ENCODE results near the gene UQCRC2.

UQCRC2 gene

DNA sequence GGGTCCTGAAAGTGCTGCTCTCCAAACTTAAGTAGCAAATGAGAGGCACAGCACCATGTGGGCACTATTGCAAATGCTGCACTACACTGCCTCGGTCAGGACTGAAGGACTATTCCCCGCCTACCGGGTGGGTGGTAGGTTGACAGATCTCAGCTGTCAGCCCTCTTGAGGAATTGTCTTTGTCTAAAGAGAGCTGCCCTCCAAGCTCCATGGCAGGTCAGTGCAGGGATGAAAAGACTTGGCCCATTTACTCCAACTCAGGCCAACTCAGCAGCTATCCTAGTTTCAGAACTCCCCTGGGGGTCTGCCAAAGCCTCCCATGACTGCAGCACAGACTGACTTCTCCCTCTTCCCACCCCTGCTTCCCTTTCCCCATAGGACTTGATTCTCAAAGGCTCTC lies 51.2 kb downstream of the UQCRC2 start:
- peaks cover 8% of the 10 kb centered on the region for H3K4me1 ChIP-seq (ENCODE audit: control insufficient read depth, insufficient read depth, low read length)
- H3K27ac ChIP-seq (ENCODE audit: low read depth, low read length), result no peak overlapping the region
- H3K9ac ChIP-seq (ENCODE audit: low read length), result no peak overlapping the region
- no peaks in the 10 kb centered on the region for H3K36me3 ChIP-seq (ENCODE audit: control insufficient read depth, insufficient read depth, low read length)
- H3K4me3 ChIP-seq (ENCODE audit: low read length), result no peak overlapping the region
- H3K27me3 ChIP-seq (ENCODE audit: control insufficient read depth, insufficient read depth, low read length), result no peaks in the 10 kb centered on the region

GRCh38 chr16:22005746-22006145 lies 52.6 kb downstream of the UQCRC2 start:
- no peaks in the 10 kb centered on the region for H3K27me3 ChIP-seq (ENCODE audit: control insufficient read depth, insufficient read depth, low read length)
- no peak overlapping the region for H3K9ac ChIP-seq (ENCODE audit: low read length)
- no peaks in the 10 kb centered on the region for H3K36me3 ChIP-seq (ENCODE audit: control insufficient read depth, insufficient read depth, low read length)
- no peak overlapping the region for H3K4me3 ChIP-seq (ENCODE audit: low read length)
- no peak overlapping the region for H3K27ac ChIP-seq (ENCODE audit: low read depth, low read length)
- peaks cover 8% of the 10 kb centered on the region for H3K4me1 ChIP-seq (ENCODE audit: control insufficient read depth, insufficient read depth, low read length)

- peak overlapping the region; percentile 68 for H3K4me3 ChIP-seq (ENCODE audit: low read length)
- H3K27ac ChIP-seq (ENCODE audit: low read depth, low read length), result no peak overlapping the region
- no peaks in the 10 kb centered on the region for H3K36me3 ChIP-seq (ENCODE audit: control insufficient read depth, insufficient read depth, low read length)
These were observed 53.5 kb downstream of the UQCRC2 start for GRCh38 chr16:22006636-22007035.

GRCh38 chr16:22007159-22007508 lies 54.0 kb downstream of the UQCRC2 start:
- Histone ChIP-seq H3K27me3 (ENCODE audit: control insufficient read depth, insufficient read depth, low read length) (no peaks in the 10 kb centered on the region), H3K36me3 (ENCODE audit: control insufficient read depth, insufficient read depth, low read length) (no peaks in the 10 kb centered on the region), H3K4me3 (ENCODE audit: low read length) (peak overlapping the region; percentile 68), H3K4me1 (ENCODE audit: control insufficient read depth, insufficient read depth, low read length) (peaks cover 8% of the 10 kb centered on the region), H3K27ac (ENCODE audit: low read depth, low read length) (peak overlapping the region; percentile 87), H3K9ac (ENCODE audit: low read length) (no peak overlapping the region)

More at GRCh38 chr16:22006636-22007035, 53.5 kb downstream of the UQCRC2 start:
- Histone ChIP-seq H3K27me3 (ENCODE audit: control insufficient read depth, insufficient read depth, low read length) (no peaks in the 10 kb centered on the region), H3K4me1 (ENCODE audit: control insufficient read depth, insufficient read depth, low read length) (peaks cover 8% of the 10 kb centered on the region), H3K9ac (ENCODE audit: low read length) (no peak overlapping the region)

- Histone ChIP-seq H3K27me3 (ENCODE audit: control insufficient read depth, insufficient read depth, low read length) (no peaks in the 10 kb centered on the region), H3K4me1 (ENCODE audit: control insufficient read depth, insufficient read depth, low read length) (peaks cover 8% of the 10 kb centered on the region), H3K36me3 (ENCODE audit: control insufficient read depth, insufficient read depth, low read length) (no peaks in the 10 kb centered on the region), H3K4me3 (ENCODE audit: low read length) (peak within 1 kb of the TSS; percentile 79), H3K27ac (ENCODE audit: low read depth, low read length) (peak within 1 kb of the TSS; percentile 87), H3K9ac (ENCODE audit: low read length) (peak within 1 kb of the TSS; percentile 52)
These were observed 54.5 kb downstream of the UQCRC2 start, which contains the start of gene MOSMO for GRCh38 chr16:22007509-22008214. MOSMO (plus strand) TSS chr16:22008111; CDS start chr16:22008302, 191 bp downstream.

GRCh38 chr16:22008215-22009059 lies 55.3 kb downstream of the UQCRC2 start:
- H3K36me3 ChIP-seq (ENCODE audit: control insufficient read depth, insufficient read depth, low read length), result no peaks in the 10 kb centered on the region
- H3K27me3 ChIP-seq (ENCODE audit: control insufficient read depth, insufficient read depth, low read length), result no peaks in the 10 kb centered on the region
- peak overlapping the region; percentile 52 for H3K9ac ChIP-seq (ENCODE audit: low read length)
- H3K4me3 ChIP-seq (ENCODE audit: low read length), result peak overlapping the region; percentile 79
- H3K27ac ChIP-seq (ENCODE audit: low read depth, low read length), result peak overlapping the region; percentile 33
- H3K4me1 ChIP-seq (ENCODE audit: control insufficient read depth, insufficient read depth, low read length), result peaks cover 8% of the 10 kb centered on the region

DNA sequence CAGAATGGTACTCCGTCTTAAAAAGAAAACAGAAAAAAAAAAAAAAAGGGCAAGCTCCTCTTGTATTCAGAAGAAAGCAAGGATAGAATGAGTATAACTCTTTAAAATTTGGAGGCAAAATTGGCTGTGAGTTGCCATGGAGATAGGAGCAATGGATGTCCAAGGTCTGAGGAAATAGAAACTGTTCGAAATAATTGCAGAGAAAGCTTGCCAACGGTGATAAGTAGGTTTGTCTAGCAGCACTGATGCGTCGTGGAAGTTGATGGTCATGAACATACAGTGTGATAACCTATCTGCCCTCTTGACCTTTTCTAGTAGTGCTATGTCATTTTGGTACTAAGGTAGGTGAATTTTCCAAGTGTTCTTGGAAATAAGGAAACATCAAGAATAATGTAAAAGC lies 57.7 kb downstream of the UQCRC2 start:
- no peak overlapping the region for H3K4me3 ChIP-seq (ENCODE audit: low read length)
- no peak overlapping the region for H3K9ac ChIP-seq (ENCODE audit: low read length)
- no peaks in the 10 kb centered on the region for H3K27me3 ChIP-seq (ENCODE audit: control insufficient read depth, insufficient read depth, low read length)
- no peaks in the 10 kb centered on the region for H3K36me3 ChIP-seq (ENCODE audit: control insufficient read depth, insufficient read depth, low read length)
- H3K4me1 ChIP-seq (ENCODE audit: control insufficient read depth, insufficient read depth, low read length), result peaks cover 8% of the 10 kb centered on the region
- no peak overlapping the region for H3K27ac ChIP-seq (ENCODE audit: low read depth, low read length)

- Histone ChIP-seq H3K4me3 (ENCODE audit: low read length) (no peak overlapping the region), H3K36me3 (ENCODE audit: control insufficient read depth, insufficient read depth, low read length) (no peaks in the 10 kb centered on the region), H3K4me1 (ENCODE audit: control insufficient read depth, insufficient read depth, low read length) (peaks cover 4% of the 10 kb centered on the region), H3K27ac (ENCODE audit: low read depth, low read length) (no peak overlapping the region), H3K27me3 (ENCODE audit: control insufficient read depth, insufficient read depth, low read length) (no peaks in the 10 kb centered on the region), H3K9ac (ENCODE audit: low read length) (no peak overlapping the region)
These were observed 59.1 kb downstream of the UQCRC2 start for GRCh38 chr16:22012241-22012640.

GRCh38 chr16:22013486-22013885 lies 60.3 kb downstream of the UQCRC2 start:
- Histone ChIP-seq H3K4me3 (ENCODE audit: low read length) (no peak overlapping the region), H3K9ac (ENCODE audit: low read length) (no peak overlapping the region), H3K4me1 (ENCODE audit: control insufficient read depth, insufficient read depth, low read length) (peaks cover 4% of the 10 kb centered on the region), H3K27ac (ENCODE audit: low read depth, low read length) (no peak overlapping the region), H3K36me3 (ENCODE audit: control insufficient read depth, insufficient read depth, low read length) (no peaks in the 10 kb centered on the region), H3K27me3 (ENCODE audit: control insufficient read depth, insufficient read depth, low read length) (no peaks in the 10 kb centered on the region)

GRCh38 chr16:22014271-22014873 lies 61.2 kb downstream of the UQCRC2 start:
- no peak overlapping the region for H3K4me3 ChIP-seq (ENCODE audit: low read length)
- no peaks in the 10 kb centered on the region for H3K4me1 ChIP-seq (ENCODE audit: control insufficient read depth, insufficient read depth, low read length)
- no peaks in the 10 kb centered on the region for H3K36me3 ChIP-seq (ENCODE audit: control insufficient read depth, insufficient read depth, low read length)
- no peak overlapping the region for H3K9ac ChIP-seq (ENCODE audit: low read length)
- no peaks in the 10 kb centered on the region for H3K27me3 ChIP-seq (ENCODE audit: control insufficient read depth, insufficient read depth, low read length)
- no peak overlapping the region for H3K27ac ChIP-seq (ENCODE audit: low read depth, low read length)

DNA sequence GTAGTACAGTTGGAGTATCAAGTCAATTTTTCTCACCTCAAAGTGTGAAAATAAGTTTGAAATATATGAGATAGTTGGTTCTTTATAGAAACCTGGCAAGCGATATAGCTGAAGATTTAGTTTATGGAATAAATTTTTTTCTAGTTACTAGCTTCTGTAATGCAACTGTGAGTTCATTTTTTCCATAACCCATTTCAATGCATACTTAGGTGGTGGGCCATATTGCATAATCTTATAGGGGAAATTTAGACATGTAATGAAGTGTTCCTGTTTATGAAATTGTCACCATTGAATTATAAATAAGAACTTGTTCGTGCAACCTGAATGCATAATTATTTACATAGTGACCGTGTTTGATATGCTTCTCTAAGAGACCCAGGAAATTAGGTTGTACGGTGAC lies 63.8 kb downstream of the UQCRC2 start:
- no peak overlapping the region for H3K9ac ChIP-seq (ENCODE audit: low read length)
- H3K27ac ChIP-seq (ENCODE audit: low read depth, low read length), result no peak overlapping the region
- no peak overlapping the region for H3K4me3 ChIP-seq (ENCODE audit: low read length)
- no peaks in the 10 kb centered on the region for H3K27me3 ChIP-seq (ENCODE audit: control insufficient read depth, insufficient read depth, low read length)
- H3K4me1 ChIP-seq (ENCODE audit: control insufficient read depth, insufficient read depth, low read length), result no peaks in the 10 kb centered on the region
- H3K36me3 ChIP-seq (ENCODE audit: control insufficient read depth, insufficient read depth, low read length), result no peaks in the 10 kb centered on the region

DNA sequence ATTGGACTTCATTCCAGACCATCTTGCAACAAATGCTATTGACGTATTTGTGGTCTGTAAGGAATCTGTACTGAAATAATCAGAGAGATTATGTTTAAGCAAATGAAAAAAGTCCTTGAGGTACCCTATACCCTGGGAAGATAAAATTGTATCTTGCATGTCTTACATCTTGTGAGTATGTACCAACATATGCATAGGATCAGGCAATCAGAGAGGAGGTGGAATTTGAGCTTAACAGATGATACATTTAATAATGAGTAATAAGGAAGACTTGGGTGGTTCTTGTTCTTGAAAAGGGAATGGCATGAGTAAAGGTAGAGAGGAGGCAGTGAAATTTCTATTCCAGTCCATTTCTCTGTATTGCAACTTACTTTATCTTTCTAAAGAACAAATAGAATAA lies 65.4 kb downstream of the UQCRC2 start:
- Histone ChIP-seq H3K27ac (ENCODE audit: low read depth, low read length) (no peak overlapping the region), H3K4me3 (ENCODE audit: low read length) (no peak overlapping the region), H3K9ac (ENCODE audit: low read length) (no peak overlapping the region), H3K36me3 (ENCODE audit: control insufficient read depth, insufficient read depth, low read length) (no peaks in the 10 kb centered on the region), H3K27me3 (ENCODE audit: control insufficient read depth, insufficient read depth, low read length) (no peaks in the 10 kb centered on the region), H3K4me1 (ENCODE audit: control insufficient read depth, insufficient read depth, low read length) (no peaks in the 10 kb centered on the region)
